Heart left ventricle (tissue), 13 donors: ENCODE measurements around the gene TTC39C.

Source experiments
- POLR2A ChIP-seq, 2 donors: fragments of 450-650 bp; IDR thresholded peaks; one replicate each; pipeline ENCODE4 v1.6.1; 2017; ENCODE audit warnings: antibody characterized with exemption in 2 of 2, mild to moderate bottlenecking in 2 of 2, moderate library complexity in 2 of 2
- TF ChIP-seq, protein P1 (sequence below), 12 donors: fragments of 200-600 bp; sonication (generic) in 4 of 12; IDR thresholded peaks; one replicate each; pipeline versions ENCODE4 v1.5.0 to v1.8.0; 2018 to 2022; ENCODE audit warnings: antibody characterized with exemption in 12 of 12, mild to moderate bottlenecking in 5 of 12
- donor health status: ischemic (EF 13 %, LVEDD 7.1; RV severe dilation, severe dysfunction).
- donor health status: DM: no; HTN: yes; CAD: no.
- donor health status: DM: no; HTN: no; CAD: no.
- donor health status: ischemic (EF 25% LVEDD 6.9; RV normal size, moderate dysfunction).
- donor health status: ischemic (EF 25% LVEDD 5.7; RV mildly dilated, moderate dysfunction).
- donor health status: ischemic (EF 35%, LVEDD 5.7; RV mildly dilated, moderate dysfunction).
- donor health status: nonischemic (EF 11% LVEDD 7.7; RV severe dilation, severe dysfunction).
- donor health status: DM: yes; HTN: yes; CAD: no.
- donor health status: PGD.
- donor health status: ischemic (EF 29% LVEDD 5.4; RV normal size, mild dysfunction).
- donor health status: nonischemic (EF 23%, LVEDD 6.1; RV moderate dilation, normal function).

DNA sequence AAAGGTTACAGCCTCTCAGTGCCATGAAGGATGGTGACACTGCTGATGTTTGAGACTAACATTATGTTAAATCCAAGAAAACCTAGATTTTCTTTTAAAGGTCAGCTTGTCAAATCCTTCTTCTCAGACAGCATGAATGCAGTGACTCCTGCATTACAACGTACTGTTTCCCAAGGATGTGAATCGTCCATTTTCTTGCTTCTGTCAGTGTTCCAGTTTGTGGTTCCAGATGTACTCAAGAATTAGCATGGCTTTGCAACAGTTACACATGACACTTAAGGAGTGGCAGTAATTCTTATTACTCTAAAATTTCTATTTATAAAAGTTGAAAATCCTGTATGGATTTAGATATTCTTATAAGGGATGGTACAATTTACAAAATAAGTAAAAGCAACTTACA is 1.5 kb upstream of the TTC39C start:
- TF ChIP-seq, protein P1, sequence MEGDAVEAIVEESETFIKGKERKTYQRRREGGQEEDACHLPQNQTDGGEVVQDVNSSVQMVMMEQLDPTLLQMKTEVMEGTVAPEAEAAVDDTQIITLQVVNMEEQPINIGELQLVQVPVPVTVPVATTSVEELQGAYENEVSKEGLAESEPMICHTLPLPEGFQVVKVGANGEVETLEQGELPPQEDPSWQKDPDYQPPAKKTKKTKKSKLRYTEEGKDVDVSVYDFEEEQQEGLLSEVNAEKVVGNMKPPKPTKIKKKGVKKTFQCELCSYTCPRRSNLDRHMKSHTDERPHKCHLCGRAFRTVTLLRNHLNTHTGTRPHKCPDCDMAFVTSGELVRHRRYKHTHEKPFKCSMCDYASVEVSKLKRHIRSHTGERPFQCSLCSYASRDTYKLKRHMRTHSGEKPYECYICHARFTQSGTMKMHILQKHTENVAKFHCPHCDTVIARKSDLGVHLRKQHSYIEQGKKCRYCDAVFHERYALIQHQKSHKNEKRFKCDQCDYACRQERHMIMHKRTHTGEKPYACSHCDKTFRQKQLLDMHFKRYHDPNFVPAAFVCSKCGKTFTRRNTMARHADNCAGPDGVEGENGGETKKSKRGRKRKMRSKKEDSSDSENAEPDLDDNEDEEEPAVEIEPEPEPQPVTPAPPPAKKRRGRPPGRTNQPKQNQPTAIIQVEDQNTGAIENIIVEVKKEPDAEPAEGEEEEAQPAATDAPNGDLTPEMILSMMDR (IDR thresholded peaks at IDR 0.05), result no peak
- no peak for TF ChIP-seq POLR2A (IDR thresholded peaks at IDR 0.05)
